HG02938 (cell line): ENCODE measurements around the gene CCDC188.
"Not testable (repeated sequence)": the region's sequence is repeated elsewhere in the genome, so short reads cannot be mapped to it uniquely, and the experiment has no call there.

Experiments used
- ATAC-seq: cut with Tn5 transposase; IDR thresholded peaks from one replicate; pipeline ENCODE4 v1.9.1; 2021; ENCODE audit warnings: mild to moderate bottlenecking, moderate library complexity; ENCODE audit not compliant: unreplicated experiment

CCDC188 gene

GRCh38 chr22:20171288-20172140, 20.7 kb upstream of the CCDC188 start:
- ATAC-seq: no peak

DNA sequence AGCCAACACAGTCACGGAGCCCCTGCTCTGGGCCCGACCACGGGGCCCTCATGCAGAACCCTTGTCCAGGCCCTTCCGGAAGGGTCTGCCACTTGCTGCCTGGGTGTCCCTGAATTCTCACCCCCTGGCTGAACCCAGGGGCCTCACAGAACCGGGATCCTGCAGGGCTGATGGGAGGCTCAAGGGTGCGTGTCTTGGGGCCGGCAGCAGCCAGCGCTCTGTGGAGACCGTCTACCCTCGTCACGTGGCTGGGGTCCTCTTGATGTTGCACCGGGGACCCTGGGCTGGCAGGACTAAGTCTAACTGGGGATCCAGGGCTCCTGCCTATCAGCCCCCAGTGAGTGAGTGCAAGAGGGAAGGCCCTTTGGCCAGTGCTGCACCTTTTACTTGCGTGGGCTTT, 19.3 kb upstream of the CCDC188 start:
- ATAC-seq: no peak

GRCh38 chr22:20169253-20169822, 18.5 kb upstream of the CCDC188 start:
- no peak for ATAC-seq

GRCh38 chr22:20167643-20168322, 16.9 kb upstream of the CCDC188 start:
- ATAC-seq: no peak

DNA sequence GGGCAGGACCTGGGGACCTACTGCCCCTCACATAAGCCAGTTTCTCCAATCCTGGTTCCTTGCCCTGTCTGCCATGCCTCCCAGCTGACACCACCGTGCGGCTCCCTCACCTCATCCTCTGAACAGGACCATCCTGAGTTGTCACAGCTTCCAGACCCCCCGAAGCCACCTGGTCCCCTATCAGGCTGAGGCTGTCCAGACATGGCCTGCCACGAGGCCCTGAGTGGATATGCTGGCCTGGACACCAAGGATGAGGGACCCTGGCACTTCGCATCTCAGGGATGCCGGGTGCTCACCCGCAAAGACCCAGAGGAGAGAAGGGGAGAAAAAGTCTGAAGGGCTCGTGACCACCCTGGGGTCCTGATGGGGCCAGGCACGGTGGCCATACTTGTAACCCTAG, 15.8 kb upstream of the CCDC188 start:
- ATAC-seq: no peak

DNA sequence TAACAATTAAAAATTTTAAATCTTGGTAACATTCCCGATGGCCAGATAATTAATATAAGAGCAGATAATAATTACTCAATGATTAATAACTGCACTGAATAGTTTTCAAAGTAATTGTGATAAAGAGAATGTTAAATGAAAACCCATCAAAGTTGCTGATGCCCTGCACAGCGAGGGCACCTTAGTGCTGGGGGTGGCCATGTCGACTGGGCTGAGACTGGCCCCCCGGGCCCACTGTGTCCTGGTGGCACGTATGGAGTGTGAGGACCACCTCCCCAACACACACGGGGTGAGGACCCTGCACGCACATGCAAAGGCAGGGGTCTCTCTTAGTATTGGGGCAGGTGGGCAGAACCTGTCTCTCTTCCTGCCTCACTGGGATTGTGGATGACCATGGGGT, 15.1 kb upstream of the CCDC188 start:
- ATAC-seq: no peak

DNA sequence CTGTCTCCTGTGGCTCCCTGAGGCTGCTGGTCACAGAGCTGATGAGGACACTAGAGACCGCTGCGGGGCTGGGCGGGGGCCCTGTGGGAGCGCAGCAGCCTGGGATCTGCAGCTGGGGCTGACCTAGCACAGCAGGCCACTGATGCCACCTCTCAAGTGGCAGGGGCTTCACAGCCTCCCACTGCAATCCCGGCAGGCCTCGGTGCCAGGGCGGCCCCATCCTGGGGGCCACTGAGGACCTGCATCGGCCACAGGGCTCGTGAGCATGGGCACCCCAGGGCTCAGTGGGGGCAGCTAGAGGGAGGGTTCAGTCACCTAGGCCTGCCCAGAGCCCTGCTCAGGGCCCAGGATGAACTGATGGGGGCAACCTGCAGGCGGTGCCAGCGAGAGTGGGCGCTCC, 14.6 kb upstream of the CCDC188 start:
- no peak for ATAC-seq

- no peak for ATAC-seq
These were observed 14.0 kb upstream of the CCDC188 start for GRCh38 chr22:20164863-20165262.

DNA sequence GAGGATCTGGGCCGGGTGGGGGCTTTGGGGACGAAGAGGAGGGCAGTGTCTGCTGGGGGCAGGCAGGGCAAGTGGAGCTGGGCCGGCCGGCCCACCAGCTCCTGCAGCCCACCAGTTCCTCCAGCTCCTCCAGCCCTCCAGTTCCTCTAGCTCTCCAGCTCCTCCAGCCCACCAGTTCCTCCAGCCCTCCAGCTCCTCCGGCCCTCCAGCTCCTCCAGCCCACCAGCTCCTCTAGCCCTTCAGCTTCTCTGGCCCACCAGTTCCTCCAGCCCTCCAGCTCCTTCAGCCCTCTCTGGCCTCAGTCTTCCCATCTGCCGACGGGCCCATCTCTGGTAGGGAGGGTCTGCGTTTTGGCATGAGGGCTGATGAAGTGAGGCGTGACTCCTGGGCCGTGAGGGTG, 9.2 kb upstream of the CCDC188 start:
- no peak for ATAC-seq

DNA sequence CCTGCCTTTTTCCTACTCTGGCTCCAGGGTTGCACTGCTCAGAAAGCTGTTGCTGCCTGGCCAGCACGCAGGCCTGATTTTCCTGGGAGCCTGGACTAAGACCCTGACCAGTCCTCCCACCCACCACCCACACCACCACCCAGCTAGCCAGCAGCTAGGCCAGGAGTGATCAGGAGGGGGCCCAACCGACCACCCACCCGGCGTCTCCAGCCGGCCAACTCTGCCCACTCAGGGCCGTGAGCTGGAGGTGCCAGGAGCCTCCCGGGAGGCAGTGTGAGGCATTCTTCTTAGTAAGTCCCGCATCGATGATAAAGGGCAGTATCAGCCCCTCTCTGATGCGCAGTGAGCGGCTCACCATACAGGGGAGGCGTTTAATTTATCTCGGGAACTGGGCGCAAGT, 8.7 kb upstream of the CCDC188 start:
- ATAC-seq: not testable (repeated sequence)

GRCh38 chr22:20159076-20159475, 8.2 kb upstream of the CCDC188 start:
- no peak for ATAC-seq

- ATAC-seq: no peak
These were observed 7.7 kb upstream of the CCDC188 start for GRCh38 chr22:20158391-20159036.

GRCh38 chr22:20157430-20158183, 6.8 kb upstream of the CCDC188 start:
- ATAC-seq: no peak

DNA sequence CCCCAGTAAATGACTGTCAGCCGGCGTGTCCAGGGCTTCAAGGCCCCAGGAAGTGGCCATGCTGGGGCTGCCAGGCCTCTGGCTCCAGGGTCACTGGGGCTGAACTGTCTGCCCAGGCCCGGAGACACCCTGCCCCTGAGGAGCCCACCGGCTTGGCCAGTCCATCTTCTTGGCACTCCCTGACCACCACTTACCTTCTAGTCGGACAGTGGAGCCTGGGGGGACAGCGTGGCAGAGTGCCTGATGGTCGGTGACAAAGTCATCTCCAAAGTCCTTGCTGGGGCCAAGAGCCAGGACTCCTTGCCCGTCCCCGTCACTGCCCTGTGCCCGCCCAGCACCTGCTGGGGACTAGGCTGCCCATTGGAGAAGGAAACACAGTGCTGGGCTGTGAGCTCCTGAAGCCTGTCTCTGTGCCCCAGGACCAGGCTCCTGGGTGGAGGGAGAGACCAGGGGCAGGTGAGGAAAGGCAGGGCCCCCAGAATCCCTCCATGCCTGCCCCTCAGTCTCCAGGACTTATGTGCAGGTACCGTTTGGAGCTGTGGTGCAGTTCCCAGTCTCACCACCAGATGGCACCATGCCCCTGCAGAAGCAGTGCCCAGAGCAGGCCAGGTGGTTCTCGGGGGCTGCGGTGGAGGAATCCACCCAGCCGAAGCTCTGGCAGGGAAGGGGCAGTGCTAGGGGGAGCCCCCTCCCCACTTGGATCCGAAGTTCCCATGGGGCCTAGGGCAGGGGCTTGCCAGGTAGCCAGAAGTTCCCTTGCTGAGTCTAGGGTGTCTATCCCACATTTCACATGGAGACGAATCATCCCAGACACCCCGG, 6.0 kb upstream of the CCDC188 start:
- ATAC-seq: no peak

DNA sequence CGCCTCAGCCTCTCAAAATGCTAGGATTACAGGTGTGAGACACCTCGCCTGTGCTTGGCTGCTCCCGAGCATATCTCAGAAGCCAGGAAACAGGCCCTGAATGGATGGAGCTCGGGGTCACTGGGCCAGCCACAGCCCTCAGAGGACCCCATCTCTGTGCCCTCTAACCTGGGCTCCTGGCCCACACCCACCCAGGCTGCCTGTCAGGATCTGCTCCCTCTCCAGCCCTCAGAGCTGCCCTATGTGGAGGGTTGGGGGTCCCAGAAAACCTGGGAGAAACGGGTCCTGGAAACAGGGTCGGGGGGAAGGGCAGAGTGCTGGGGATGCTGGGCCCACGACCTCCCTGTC, 5.2 kb upstream of the CCDC188 start:
- ATAC-seq: no peak

- no peak for ATAC-seq
These were observed 4.6 kb upstream of the CCDC188 start for GRCh38 chr22:20155330-20156041.

DNA sequence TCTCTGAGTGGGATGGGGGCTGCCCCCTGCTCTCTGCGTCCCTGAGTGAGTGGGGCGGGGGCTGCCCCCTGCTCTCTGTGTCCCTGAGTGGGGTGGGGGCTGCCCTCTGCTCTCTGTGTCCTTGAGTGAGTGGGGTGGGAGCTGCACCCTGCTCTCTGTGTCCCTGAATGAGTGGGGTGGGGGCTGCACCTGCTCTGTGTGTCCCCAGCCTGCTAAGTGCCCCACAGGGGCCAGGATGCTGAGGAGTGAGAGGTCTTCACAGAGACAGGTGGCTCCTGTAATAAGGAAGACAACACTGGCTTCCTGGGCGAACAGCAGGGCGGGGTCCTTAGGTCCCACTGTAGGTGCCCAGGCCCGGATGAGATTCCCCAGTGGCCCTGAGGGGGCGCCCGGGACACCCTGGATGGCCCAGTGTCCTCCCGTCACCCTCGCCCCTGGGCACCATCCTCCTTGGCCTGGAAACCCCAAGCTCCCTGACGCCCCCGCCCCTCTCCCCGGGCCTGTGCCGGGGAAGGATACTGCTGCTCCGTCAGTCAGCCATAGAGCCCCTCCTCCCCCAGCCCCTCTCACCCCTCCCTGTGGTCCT, 3.8 kb upstream of the CCDC188 start:
- ATAC-seq: no peak

- ATAC-seq: no peak
These were observed 3.1 kb upstream of the CCDC188 start for GRCh38 chr22:20153945-20154344.

DNA sequence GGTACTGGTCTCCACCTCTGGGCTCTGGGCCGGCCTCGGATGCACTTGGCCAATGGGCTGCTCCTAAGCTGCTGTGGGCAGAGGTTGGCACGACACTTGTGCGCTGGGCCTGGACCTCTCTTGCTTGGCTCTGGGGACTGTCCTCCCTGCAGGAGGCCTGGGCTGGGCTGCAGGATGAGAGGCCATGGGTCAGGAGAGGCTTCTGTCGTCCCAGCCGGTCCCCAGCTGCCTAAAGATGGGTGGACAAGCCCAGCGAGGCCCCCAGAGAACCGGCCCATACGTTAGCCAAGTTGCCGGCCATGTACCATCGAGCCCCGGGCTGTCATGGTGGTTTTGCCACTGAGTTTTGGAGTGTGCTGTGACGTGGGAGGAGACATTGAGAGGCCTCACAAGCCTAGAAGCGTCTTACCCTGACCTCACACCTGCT, 1.6 kb upstream of the CCDC188 start:
- no peak for ATAC-seq
